T-helper 2 cell (primary cell): Measurements from ENCODE around the gene CMIP.

Experiments used
- DNase-seq, 5 experiments: peaks; one replicate each; pipeline versions ENCODE4 v3.0.0 to v3.0.0-alpha.2; 2012 to 2022

Gene CMIP

GRCh38 chr16:81551821-81552304, 107.3 kb downstream of the CMIP start:
- no peak for DNase-seq

GRCh38 chr16:81552743-81553079, 108.1 kb downstream of the CMIP start:
- DNase-seq = no peak

- no peak for DNase-seq
Observed at GRCh38 chr16:81553080-81553813, 108.6 kb downstream of the CMIP start.

GRCh38 chr16:81553814-81554675, 109.4 kb downstream of the CMIP start:
- peak in 1 of 5 experiments; percentile 37 for DNase-seq

GRCh38 chr16:81554979-81555378, 110.4 kb downstream of the CMIP start:
- DNase-seq = no peak

- DNase-seq = no peak
Observed at GRCh38 chr16:81555660-81556059, 111.1 kb downstream of the CMIP start.

GRCh38 chr16:81556715-81557284, 112.2 kb downstream of the CMIP start:
- DNase-seq = no peak

GRCh38 chr16:81558077-81558443, 113.5 kb downstream of the CMIP start:
- DNase-seq = no peak

- no peak for DNase-seq
Observed at GRCh38 chr16:81558444-81559175, 114.0 kb downstream of the CMIP start.

- DNase-seq = no peak
Observed at GRCh38 chr16:81560979-81561657, 116.5 kb downstream of the CMIP start.

- no peak for DNase-seq
Observed at GRCh38 chr16:81562174-81562849, 117.7 kb downstream of the CMIP start.

GRCh38 chr16:81562926-81563325, 118.3 kb downstream of the CMIP start:
- DNase-seq = no peak

- no peak for DNase-seq
Observed at GRCh38 chr16:81564421-81564911, 119.9 kb downstream of the CMIP start.

GRCh38 chr16:81565321-81566028, 120.9 kb downstream of the CMIP start:
- no peak for DNase-seq

GRCh38 chr16:81566086-81567007, 121.7 kb downstream of the CMIP start:
- DNase-seq = no peak

- DNase-seq = no peak
Observed at GRCh38 chr16:81567087-81567486, 122.5 kb downstream of the CMIP start.

- DNase-seq = peak in 1 of 5 experiments; percentile 47
Observed at GRCh38 chr16:81567987-81568748, 123.6 kb downstream of the CMIP start.

GRCh38 chr16:81568749-81569087, 124.1 kb downstream of the CMIP start:
- DNase-seq = peak in 1 of 5 experiments; percentile 15
